GM21825 (cell line): Measurements from ENCODE around the gene SORCS3.

Experiments used
- ATAC-seq: cut with Tn5 transposase; IDR thresholded peaks from one replicate; pipeline ENCODE4 v1.9.1; 2021; ENCODE audit warnings: mild to moderate bottlenecking, moderate library complexity; ENCODE audit not compliant: unreplicated experiment

Gene SORCS3

GRCh38 chr10:104989880-104990279 is 348.8 kb downstream of the SORCS3 start:
- ATAC-seq, result no peak

GRCh38 chr10:104993085-104993484 is 352.0 kb downstream of the SORCS3 start:
- ATAC-seq, result no peak

- no peak for ATAC-seq
These were observed 360.2 kb downstream of the SORCS3 start for GRCh38 chr10:105001269-105001668.

DNA sequence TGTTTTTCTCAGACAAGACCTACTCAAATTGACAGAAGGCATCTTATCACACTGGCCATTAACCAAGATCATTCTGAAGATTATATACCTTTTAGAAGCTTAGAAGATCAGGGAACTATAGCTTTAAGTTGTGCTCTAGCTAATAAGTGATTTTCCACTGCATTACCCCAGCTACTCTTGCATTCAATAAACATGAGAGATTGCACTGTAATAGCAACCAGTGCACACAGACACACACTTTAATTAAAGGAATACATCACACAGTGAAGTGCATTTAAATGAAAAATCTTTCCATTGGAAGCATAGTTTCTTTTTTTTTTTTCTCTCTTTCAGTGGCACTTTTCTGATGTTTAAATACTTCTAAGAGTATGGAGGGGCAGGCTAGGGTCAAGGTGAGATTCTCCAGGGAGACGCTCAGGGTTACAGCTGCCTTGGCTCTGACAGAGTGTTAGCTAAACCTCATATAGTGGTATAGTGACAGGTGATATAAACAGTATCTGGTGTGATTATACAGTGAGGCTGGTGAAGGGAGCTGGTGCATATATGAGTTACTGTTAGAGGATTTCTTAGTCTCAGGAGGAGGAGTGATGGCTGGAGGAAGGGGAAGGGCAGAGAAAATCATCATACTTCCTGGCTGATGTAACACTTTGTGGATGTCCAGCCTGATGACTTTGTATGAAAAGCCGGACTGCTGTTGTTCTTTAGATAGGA is 369.5 kb downstream of the SORCS3 start:
- ATAC-seq, result no peak

DNA sequence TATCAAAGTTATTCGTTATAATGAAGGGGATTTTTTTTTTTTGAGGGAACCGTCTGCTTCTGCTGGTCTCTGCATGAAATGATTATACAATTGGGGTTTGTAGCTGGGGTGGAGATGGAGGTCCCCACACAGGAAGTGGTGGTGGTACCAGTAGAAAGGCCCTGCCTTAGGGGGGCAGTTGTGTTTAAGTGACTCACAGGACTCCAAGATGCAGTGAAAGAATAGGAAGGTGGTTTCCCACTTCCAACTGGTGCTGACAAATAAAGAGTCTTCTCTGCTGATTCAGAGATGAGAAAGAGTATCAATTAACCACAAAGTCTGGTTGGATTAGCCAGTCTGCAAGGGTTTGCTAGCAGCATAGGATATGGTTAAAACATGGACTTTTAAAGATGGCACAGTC is 376.0 kb downstream of the SORCS3 start:
- no peak for ATAC-seq

DNA sequence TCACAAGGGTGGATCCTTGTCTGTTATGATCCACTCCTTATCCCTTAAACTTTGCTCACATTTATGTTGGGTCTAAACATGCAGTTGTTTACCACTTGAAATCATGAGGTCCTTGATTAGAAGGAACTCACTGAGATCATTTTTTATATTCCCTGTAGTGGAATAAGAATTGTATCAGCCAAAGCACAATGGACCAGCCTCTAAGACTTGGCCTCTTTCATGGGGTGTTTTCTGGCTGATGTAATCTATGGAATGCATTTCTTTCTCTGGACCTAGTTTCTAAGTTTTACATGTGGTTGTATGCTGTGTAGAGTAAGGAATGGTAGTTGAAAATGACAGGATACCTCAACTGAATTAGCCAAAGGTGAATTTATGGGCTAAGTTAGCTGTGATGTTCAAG is 376.6 kb downstream of the SORCS3 start:
- ATAC-seq, result no peak

GRCh38 chr10:105023211-105024111 is 382.4 kb downstream of the SORCS3 start:
- no peak for ATAC-seq

- ATAC-seq, result no peak
These were observed 383.1 kb downstream of the SORCS3 start for GRCh38 chr10:105024184-105024583.

DNA sequence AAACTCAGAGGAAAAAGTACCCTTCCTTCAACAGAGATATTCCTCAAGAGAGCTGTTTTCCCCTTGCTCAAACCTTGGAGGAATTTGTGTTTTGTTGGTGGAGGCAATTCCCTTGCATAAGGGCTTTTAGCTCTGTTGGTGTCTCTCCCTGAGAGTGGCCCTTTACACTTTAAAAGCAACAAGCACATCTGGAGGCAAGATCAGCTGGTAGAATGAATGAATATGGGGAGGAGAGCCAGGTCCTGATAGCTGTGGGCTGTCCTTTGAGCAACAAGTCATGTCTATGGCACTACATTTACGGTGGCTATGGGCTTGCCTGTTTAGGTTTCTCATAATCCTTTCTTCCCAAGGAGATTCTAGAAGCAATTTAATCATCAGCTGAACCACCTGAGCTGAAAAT is 384.0 kb downstream of the SORCS3 start:
- ATAC-seq, result no peak

DNA sequence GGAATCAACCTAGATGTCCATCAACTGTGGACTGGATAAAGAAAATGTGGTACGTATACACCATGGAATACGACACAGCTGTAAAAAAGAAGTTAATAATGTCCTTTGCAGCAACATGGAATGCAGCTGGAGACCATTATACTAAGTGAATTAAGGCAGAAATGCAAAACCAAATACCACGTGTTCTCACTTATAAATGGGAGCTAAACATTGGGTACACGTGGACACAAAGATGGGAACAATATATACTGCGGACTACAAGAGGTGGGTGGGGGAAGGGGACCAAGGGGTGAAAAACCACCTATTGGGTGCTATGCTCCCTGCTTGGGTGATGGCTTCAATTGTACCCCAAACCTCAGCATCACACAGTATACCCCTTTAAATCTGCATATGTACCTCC is 385.5 kb downstream of the SORCS3 start:
- no peak for ATAC-seq

DNA sequence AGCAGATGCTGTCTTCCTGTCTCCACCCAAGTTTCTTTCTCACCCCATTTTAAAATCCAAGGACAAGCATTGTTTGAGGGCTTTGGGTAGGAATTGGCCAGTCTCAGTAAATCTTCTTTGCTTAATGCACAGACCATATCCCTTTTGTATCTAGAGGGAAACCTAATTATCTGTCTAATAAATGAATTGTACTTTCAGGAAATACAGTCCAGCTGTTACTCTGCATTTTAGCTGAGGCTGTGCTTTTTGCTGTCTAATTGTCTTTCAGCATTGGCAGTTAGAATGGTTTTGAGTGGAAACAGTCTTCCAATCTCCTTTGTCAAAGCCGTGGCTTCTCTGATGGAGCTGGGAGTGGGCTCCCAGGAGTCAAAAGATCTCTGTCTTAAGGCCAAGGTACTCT is 388.2 kb downstream of the SORCS3 start:
- no peak for ATAC-seq

DNA sequence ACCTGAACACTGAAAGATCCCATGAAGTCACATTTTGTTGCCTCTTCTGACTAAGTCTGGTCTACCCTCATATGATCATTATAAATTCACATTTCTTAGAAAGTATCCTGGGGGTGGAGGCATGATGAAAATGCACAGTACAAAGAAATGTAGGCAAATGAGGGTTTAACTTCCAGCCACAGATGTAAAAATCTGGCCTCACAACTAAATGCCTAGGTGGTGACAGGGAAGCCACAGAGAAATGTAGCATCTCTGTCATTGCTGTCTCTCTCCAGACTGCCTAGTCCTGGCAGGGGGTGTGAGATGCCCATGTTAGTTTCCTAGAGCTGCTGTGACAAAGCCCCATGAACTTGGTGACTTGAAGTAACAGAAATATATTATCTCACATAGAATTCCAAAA is 395.9 kb downstream of the SORCS3 start:
- no peak for ATAC-seq

DNA sequence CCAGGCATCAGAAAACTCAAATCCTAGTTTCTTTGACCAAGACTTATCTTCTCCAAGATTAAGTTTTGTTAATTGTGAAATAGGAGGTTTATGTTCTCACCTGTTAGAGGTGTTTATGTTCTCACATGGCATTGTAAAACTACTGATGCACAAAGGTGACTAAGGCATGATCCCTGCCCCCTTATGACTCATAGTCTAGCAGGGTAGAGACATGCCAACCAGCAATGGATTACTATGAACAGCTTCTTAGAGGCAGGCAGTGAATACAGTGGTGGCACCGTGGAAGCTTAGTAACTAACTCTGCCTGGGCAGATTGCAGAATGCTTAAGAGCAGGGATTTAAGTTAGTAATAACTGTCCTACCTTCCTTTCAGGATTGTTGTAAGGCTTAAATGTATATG is 400.9 kb downstream of the SORCS3 start:
- ATAC-seq, result no peak

GRCh38 chr10:105042906-105043552 is 401.9 kb downstream of the SORCS3 start:
- no peak for ATAC-seq

- no peak for ATAC-seq
These were observed 403.8 kb downstream of the SORCS3 start for GRCh38 chr10:105044902-105045301.

DNA sequence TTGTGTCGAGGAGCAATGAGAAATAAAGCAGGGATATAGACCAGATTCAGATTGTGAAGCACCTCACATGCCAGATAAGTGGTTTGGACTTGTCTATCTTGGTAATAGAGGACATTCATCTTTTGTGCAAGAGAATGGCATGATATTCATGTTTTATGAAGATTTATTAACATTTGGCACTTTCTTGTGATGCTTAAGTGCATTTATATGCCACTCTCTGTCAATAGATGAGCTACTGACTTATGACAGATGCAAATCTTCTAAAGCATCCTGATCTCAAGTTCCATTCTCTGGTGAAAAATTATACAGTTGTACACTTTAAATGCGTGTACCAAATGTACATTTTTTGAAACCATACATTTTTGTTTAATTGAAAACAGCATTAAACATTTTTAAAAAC is 415.3 kb downstream of the SORCS3 start:
- ATAC-seq, result no peak

DNA sequence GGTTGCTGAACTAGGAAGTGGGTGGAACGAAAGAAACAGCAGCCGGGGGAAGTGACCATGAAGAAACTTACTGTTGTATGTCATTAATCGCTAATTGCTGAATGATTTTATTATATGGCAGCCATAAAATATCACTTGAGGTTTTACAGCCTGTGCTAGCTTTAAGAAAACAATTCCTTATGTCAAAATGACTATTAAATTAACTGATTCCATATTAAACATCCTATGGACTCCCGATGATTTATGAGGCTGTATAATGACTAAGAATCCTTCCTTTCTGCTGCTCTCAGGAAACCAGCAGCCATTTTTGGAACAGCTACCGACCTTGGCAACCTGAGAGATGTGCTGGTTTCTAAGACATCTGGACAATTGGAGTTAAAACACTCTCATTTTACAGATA is 421.9 kb downstream of the SORCS3 start:
- no peak for ATAC-seq

DNA sequence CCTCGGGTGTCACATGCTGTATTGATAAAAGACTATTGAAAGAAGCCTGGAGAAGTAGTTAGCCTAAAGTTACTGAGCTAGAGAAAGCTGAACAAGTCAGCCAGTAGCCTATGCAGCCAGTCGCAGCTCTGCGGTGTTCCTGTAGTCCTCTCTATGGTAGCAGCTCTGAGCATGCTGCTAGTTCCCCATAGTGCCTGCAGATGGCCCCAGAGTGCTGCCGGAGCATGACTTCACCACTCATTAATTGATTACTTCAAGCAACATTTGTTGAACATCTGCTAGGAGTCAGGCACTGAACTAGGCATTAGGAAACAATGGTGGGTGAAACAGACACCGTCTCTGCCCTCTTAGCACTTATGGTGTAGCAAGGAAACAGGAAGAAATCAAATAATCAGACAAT is 422.7 kb downstream of the SORCS3 start:
- no peak for ATAC-seq

- ATAC-seq, result no peak
These were observed 427.4 kb downstream of the SORCS3 start for GRCh38 chr10:105068497-105068896.

DNA sequence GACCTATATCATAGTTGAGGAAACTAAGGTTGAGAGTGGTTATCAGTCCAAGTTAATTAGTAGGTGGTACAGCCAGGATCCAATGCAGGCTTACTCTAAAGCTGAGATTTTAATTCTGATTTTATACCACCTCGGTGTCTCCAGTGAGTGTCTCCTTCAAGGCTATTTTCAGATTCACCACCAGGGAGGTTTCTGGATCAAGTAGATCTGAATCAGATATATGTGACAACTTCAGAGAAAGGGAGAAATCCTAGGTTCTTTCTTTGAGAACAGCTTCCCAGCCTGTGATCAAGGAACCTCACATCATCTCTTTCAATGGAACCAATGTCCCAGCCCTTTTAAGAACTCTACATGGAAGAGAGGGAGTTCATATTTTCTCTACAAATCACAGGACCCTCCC is 429.2 kb downstream of the SORCS3 start:
- ATAC-seq, result no peak

DNA sequence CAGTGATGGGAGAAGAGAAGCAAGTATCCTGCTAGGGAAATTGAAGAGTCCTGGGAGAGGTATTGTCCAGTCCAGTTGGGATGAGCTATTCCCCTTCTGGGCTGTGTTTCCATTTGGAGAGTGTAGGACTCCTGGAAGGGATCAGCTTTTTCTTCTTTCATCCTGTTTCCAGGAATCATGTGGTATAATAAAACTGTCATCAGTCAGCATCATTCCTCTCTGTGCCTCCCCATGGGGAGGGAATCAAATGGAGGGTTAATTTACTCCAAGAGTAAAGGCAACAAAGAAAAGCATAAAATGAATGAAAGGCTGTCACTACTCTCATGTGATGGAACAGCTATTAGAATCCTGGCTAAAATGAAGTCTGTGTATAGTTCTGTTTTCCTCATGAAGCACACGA is 429.9 kb downstream of the SORCS3 start:
- ATAC-seq, result no peak

GRCh38 chr10:105071980-105072379 is 430.9 kb downstream of the SORCS3 start:
- no peak for ATAC-seq
